HepG2 (cell line): ENCODE measurements around the gene ACTN4. TPM values are rescaled to one million over a fixed set of nuclear protein-coding genes. Genes with fewer than 3 reads are reported as not detected.

Source experiments
- ARNT2 ChIP-seq: sonication (generic); formaldehyde crosslinking; IDR thresholded peaks from 2 replicates; pipeline ENCODE4 v1.8.0; 2022; ENCODE audit warnings: mild to moderate bottlenecking, low read depth, missing genetic modification reagents, moderate library complexity
- HCFC1 ChIP-seq: fragments of 150-350 bp; IDR thresholded peaks from 2 replicates; pipeline ENCODE4 v1.6.1; 2014; ENCODE audit warnings: low read depth, low read length
- IRX3 ChIP-seq: sonication (generic); formaldehyde crosslinking; IDR thresholded peaks from 2 replicates; pipeline ENCODE4 v1.8.1; 2023; ENCODE audit warnings: mild to moderate bottlenecking, low read depth, missing genetic modification reagents, borderline replicate concordance
- MATR3 ChIP-seq: sonication (generic); formaldehyde crosslinking; IDR thresholded peaks from 2 replicates; pipeline ENCODE4 v1.4.0; 2020; ENCODE audit warnings: missing genetic modification reagents
- MTF2 ChIP-seq: sonication (generic); formaldehyde crosslinking; IDR thresholded peaks from 2 replicates; pipeline ENCODE4 v1.5.0; 2020; ENCODE audit warnings: missing genetic modification reagents, borderline replicate concordance
- NFIC ChIP-seq: IDR thresholded peaks from 2 replicates; pipeline ENCODE4 v1.6.1; 2012; ENCODE audit warnings: mild to moderate bottlenecking, low read length, inconsistent platforms
- PATZ1 ChIP-seq: sonication (generic); formaldehyde crosslinking; IDR thresholded peaks from 2 replicates; pipeline ENCODE4 v1.4.0; 2020; ENCODE audit warnings: missing genetic modification reagents
- RELA ChIP-seq: sonication (generic); formaldehyde crosslinking; IDR thresholded peaks from 2 replicates; pipeline ENCODE4 v1.4.0; 2020; ENCODE audit warnings: missing genetic modification reagents
- SUZ12 ChIP-seq: fragments of 150-350 bp; IDR thresholded peaks from 2 replicates; pipeline ENCODE4 v1.6.1; 2014; ENCODE audit warnings: low read depth, low read length
- TAF15 ChIP-seq: fragments of 200-400 bp; formaldehyde crosslinking; IDR thresholded peaks from one replicate; pipeline ENCODE4 v1.6.1; 2018; ENCODE audit warnings: mild to moderate bottlenecking, low read depth, low read length; ENCODE audit not compliant: poor library complexity, severe bottlenecking
- YY1 ChIP-seq: IDR thresholded peaks from 2 replicates; pipeline ENCODE4 v1.6.1; 2011; ENCODE audit warnings: low read length, low read depth, moderate library complexity, mild to moderate bottlenecking; ENCODE audit not compliant: insufficient read depth, insufficient replicate concordance
- ZBTB33 ChIP-seq: sonication (generic); formaldehyde crosslinking; IDR thresholded peaks from 2 replicates; pipeline ENCODE4 v1.4.0; 2020; ENCODE audit warnings: missing genetic modification reagents
- ZNF160 ChIP-seq: sonication (generic); formaldehyde crosslinking; IDR thresholded peaks from 2 replicates; pipeline ENCODE4 v1.8.0; 2022; ENCODE audit warnings: mild to moderate bottlenecking, inconsistent platforms, missing genetic modification reagents
- ZNF225 ChIP-seq: sonication (generic); formaldehyde crosslinking; IDR thresholded peaks from 2 replicates; pipeline ENCODE4 v1.4.0; 2020; ENCODE audit warnings: mild to moderate bottlenecking, missing genetic modification reagents
- ZNF318 ChIP-seq: sonication (generic); formaldehyde crosslinking; IDR thresholded peaks from 2 replicates; pipeline ENCODE4 v1.4.0; 2020; ENCODE audit warnings: mild to moderate bottlenecking, missing genetic modification reagents
- ZNF546 ChIP-seq: sonication (generic); formaldehyde crosslinking; conservative IDR thresholded peaks from 2 replicates; pipeline ENCODE4 v1.8.1; 2023; ENCODE audit warnings: mild to moderate bottlenecking, missing genetic modification reagents
- ZSCAN21 ChIP-seq: sonication (generic); formaldehyde crosslinking; IDR thresholded peaks from 2 replicates; pipeline ENCODE4 v1.8.0; 2022; ENCODE audit warnings: mild to moderate bottlenecking, missing genetic modification reagents, moderate library complexity, borderline replicate concordance
- polyA plus RNA-seq, 8 experiments: library from polyadenylated mRNA; depleted of rRNA in 3 of 8; stranded (reverse) in 7 of 8; unstranded in 1 of 8; fragments of >200 nt; fragmentation: Illumina TruSeq in 4 of 8; extraction: Trizol in 4 of 8; gene quantifications; 2 replicates each; pipeline versions ENCODE4 v1.2.1 to v1.2.3, GENCODE V29; 2011 to 2016; ENCODE audit warnings: low read depth in 4 of 8, missing spikeins in 1 of 8, mixed read lengths in 1 of 8; ENCODE audit not compliant: insufficient read depth in 1 of 8
- total RNA-seq, 5 experiments: library from RNA; depleted of rRNA; stranded (reverse); fragments of >200 nt; fragmentation: Illumina TruSeq; extraction: Trizol; gene quantifications; 2 replicates each; pipeline ENCODE4 v1.2.3, GENCODE V29; 2016; ENCODE audit warnings: low read depth in 1 of 5

The ACTN4 gene
- total and polyA plus RNA-seq, 2 of the 13 experiments (the other 11 are each of a cell fraction or from before 2014, with no cell fraction given) = 171 to 192 TPM

- no peak; the same call in 1 of the 2 replicates for TF ChIP-seq HCFC1
- no peak for TF ChIP-seq NFIC
- TF ChIP-seq ZNF160 = no peak
- no peak for TF ChIP-seq ZNF546 (CRISPR knock-in tag)
- TF ChIP-seq ZSCAN21 = peak; percentile 61
- TF ChIP-seq MTF2 = no peak
- no peak for TF ChIP-seq SUZ12
- TF ChIP-seq TAF15 = no peak
- TF ChIP-seq RELA (CRISPR knock-in tag) = no peak
- TF ChIP-seq IRX3 (CRISPR knock-in tag) = no peak; the same call in 1 of the 2 replicates
- no peak for TF ChIP-seq MATR3 (CRISPR knock-in tag)
- peak; percentile 67; the same call in 1 of the 2 replicates for TF ChIP-seq ARNT2 (CRISPR knock-in tag)
- 0 out of 2 replicates have a peak, but pooled peaks have one; percentile 11 for TF ChIP-seq PATZ1 (CRISPR knock-in tag)
- TF ChIP-seq YY1 = peak; percentile 79
- TF ChIP-seq ZNF225 (CRISPR knock-in tag) = peak; percentile 82; the same call in 1 of the 2 replicates
- no peak for TF ChIP-seq ZBTB33 (CRISPR knock-in tag)
- no peak for TF ChIP-seq ZNF318 (CRISPR knock-in tag)
Observed at GRCh38 chr19:38647368-38647965, at the start of gene ACTN4 (continued).
